CD4-positive, alpha-beta T cell treated with Interleukin-21 for 1 hour (primary cell): Measurements from ENCODE around the gene TFPI.

Experiments used
- DNase-seq: peaks from one replicate; pipeline ENCODE4 v3.0.0-alpha.2; 2020

TFPI gene

DNA sequence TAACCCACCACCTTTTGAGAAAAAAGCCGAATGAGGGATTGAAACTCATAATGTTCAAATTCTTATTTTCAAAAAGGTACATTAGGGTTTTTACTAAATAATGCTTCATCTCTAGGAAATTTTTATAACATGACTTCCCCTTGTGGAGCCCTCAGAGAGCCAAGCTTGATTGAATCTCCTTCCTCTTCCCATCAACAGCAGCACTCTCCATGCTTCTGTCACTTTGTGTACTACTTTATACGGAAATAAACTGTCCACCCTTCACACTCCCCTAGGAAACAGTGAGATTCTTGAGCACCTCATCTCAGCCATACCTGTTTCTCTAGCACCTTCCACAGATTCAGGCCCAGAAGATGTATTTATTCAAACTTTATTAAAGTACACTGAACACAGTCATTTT lies 51.8 kb downstream of the TFPI start:
- no peak for DNase-seq

GRCh38 chr2:187500585-187501359 lies 53.5 kb downstream of the TFPI start:
- DNase-seq: no peak

DNA sequence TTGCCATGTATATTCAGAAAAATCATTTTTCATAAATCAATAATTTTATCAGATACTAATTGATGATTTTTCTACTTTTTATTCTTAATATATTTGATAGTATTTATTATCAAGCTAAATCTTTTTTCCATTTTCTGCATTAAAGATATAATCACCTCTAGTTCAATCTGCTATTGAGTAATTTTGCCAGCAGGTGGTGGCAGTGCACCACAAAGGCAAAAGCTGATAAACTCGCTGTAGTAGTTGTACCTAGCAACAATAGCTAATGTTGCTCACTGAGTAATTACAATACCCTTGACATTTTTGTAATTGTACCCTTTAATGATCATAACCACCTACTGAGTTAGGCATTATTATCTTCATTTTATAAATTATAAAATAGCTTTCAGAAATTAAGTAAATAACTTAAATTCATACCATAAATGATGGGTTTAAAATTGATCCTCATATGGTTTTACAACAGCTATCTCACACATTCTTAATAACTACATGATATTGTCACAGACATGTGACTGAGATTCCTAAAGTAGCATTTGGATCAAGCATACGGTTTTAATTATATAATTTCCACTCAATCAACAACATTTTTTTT lies 54.2 kb downstream of the TFPI start:
- peak; percentile 23 for DNase-seq

DNA sequence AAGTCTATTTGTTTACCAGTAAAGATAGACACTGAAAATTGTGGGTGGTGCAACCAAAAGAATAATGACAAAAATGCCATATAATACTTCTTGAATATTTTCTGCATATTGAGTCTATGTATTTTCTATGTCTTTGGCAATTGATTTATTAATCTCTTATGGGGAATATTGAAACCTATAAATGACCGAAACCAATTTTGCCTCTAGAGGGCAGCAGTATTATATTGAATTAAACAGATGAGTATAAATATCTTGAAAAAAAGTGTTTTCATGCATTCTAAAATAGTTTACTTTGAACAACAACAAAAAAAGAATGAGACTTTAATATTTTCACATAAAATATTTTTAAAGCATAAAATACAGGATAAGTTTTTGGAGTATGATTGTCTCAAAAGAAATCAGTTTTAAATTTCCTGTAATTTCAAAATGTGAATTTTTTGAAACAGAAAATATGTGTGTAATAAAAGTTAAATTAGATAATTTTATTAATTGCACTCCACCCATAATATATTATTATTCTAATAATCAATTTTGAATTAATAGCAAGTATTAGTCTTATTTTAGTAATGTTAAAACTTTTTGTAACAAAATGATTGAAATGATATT lies 56.3 kb downstream of the TFPI start:
- no peak for DNase-seq

GRCh38 chr2:187497140-187497539 lies 57.1 kb downstream of the TFPI start:
- no peak for DNase-seq

- no peak for DNase-seq
These were observed 58.9 kb downstream of the TFPI start for GRCh38 chr2:187495324-187495723.

DNA sequence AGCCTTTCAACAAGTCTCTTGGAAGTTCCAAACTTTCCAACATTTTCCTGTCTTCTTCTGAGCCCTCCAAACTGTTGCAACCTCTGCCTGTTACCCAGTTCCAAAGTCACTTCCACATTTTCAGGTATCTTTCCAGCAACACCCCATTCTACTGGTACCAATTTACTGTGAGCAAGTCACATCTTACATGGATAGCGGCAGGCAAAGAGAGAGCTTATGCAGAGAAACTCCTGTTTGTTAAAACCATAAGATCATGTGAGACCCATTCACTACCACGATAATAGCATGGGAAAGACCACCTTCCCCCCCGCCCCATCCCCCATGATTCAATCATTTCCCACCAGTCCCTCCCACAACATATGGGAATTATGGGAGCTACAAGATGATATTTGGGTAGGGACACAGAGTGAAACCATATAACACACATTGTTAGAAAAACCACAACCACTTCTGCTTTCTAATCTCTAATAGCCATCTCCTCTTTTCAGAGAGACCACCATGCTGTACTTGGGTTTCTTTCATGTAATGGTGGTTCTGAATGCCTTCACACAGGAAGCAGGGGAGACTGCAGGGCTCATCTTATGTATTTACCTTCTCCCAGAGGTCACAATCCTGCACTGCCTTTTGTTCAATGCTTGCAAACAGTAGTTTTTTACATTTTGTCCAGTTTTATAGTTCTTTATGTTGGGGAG lies 60.2 kb downstream of the TFPI start:
- no peak for DNase-seq

GRCh38 chr2:187493180-187493579 lies 61.1 kb downstream of the TFPI start:
- no peak for DNase-seq

- DNase-seq: no peak
These were observed 68.0 kb downstream of the TFPI start for GRCh38 chr2:187486241-187486640.

- no peak for DNase-seq
These were observed 68.7 kb downstream of the TFPI start for GRCh38 chr2:187485523-187485922.

GRCh38 chr2:187483537-187483936 lies 70.7 kb downstream of the TFPI start:
- no peak for DNase-seq

- no peak for DNase-seq
These were observed 71.4 kb downstream of the TFPI start for GRCh38 chr2:187482796-187483195.

GRCh38 chr2:187481543-187481942 lies 72.7 kb downstream of the TFPI start:
- DNase-seq: no peak

DNA sequence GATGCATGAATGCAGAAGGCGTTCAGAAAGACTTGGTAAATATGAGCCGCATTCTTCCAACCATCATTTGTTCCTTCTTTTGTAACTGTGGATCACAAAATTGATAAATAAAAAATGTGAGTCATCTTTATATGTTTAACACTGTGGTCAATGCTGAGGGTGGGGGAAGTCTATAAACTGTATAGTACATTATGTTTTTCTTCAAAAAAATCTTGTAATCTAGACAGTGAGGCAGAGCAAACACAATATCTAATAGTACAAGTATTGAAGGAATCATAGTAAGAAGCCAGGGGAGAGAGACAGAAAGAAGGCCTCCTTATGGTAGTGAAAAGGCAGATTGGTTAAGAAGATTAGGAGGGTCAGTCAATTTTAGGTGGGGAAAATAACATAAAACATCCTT lies 75.5 kb downstream of the TFPI start:
- no peak for DNase-seq

DNA sequence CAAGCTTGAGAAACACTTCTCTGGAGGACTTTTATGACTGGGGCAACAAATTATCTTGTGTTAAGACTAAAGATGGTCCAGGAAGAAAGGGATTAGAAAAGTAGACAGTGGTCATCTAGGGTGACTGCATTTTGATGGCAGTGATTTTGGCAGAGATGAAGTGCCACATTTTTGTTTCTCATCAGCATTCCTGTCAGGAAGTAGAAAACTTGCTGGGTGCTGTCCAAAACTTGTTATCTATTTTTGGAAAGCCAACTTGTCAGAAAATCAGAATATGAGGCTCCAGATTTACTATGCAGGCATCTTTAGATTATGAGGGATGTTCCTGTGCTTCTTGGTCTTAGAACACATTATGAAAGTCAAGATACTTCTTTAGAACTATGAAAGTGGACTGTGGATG lies 77.2 kb downstream of the TFPI start:
- no peak for DNase-seq

GRCh38 chr2:187475499-187476248 lies 78.6 kb downstream of the TFPI start:
- no peak for DNase-seq

GRCh38 chr2:187470698-187471097 lies 83.5 kb downstream of the TFPI start:
- DNase-seq: no peak

GRCh38 chr2:187469538-187469937 lies 84.7 kb downstream of the TFPI start:
- DNase-seq: no peak

GRCh38 chr2:187468262-187468661 lies 86.0 kb downstream of the TFPI start:
- no peak for DNase-seq

GRCh38 chr2:187466129-187466792 lies 88.0 kb downstream of the TFPI start:
- DNase-seq: no peak

DNA sequence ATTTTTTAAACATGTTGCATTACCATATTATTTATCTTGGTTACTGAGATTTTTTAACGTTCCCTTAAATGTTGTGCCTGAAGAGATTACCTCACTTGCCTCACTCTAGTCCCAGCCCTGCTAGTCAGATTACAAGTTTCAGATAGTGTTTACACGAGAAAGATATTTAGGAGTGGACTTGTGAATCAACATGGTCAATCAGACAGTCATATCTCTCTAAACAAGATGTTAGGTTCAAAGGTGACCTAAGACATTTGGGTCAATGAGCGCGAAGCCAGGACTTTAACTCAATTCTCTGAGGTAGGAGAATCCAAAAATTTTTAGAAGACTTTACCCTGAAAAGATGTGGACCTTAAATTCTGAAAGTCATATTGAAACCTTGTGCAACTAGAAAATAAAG lies 91.4 kb downstream of the TFPI start:
- no peak for DNase-seq
